Thyroid gland (tissue), 4 donors: ENCODE data around the gene TC2N. TPM values are rescaled to one million over a fixed set of nuclear protein-coding genes. Genes with fewer than 3 reads are reported as not detected.

Experiments
- DNase-seq, 2 donors: peaks; one replicate each; pipeline ENCODE4 v3.0.0-alpha.2; 2019
- H3K27ac ChIP-seq, 3 donors: fragments of 200-600 bp; sonication (generic); 1 replicate in 2 of 3; 2 replicates in 1 of 3; pipeline ENCODE4 v1.5.1; 2016 to 2019; ENCODE audit warnings: mild to moderate bottlenecking in 1 of 3, moderate library complexity in 1 of 3
- H3K27me3 ChIP-seq: fragments of 200-600 bp; sonication (generic); one replicate; pipeline ENCODE4 v1.5.1; 2019
- H3K36me3 ChIP-seq, 2 donors: fragments of 200-600 bp; sonication (generic); one replicate each; pipeline ENCODE4 v1.5.1; 2016 to 2019
- H3K4me1 ChIP-seq, 2 donors: fragments of 200-600 bp; sonication (generic); one replicate each; pipeline ENCODE4 v1.5.1; 2017 to 2019
- H3K4me3 ChIP-seq, 3 donors: fragments of 200-600 bp; sonication (generic); replicated peaks in 1 of 3; 1 replicate in 2 of 3; 2 replicates in 1 of 3; pipeline ENCODE4 v1.5.1; 2016; ENCODE audit warnings: mild to moderate bottlenecking in 1 of 3
- H3K9me3 ChIP-seq: fragments of 200-600 bp; sonication (generic); one replicate; pipeline ENCODE4 v1.5.1; 2017
- POLR2A ChIP-seq, 2 donors: fragments of 450-650 bp; IDR thresholded peaks; one replicate each; pipeline ENCODE4 v1.6.1; 2017; ENCODE audit warnings: antibody characterized with exemption in 2 of 2, mild to moderate bottlenecking in 2 of 2, moderate library complexity in 1 of 2
- WGBS, 2 donors: methylation state at CpG; one replicate each; pipeline ENCODE4 v1.1.5; 2017; 5-methylcytosine and 5-hydroxymethylcytosine counted together
- intact Hi-C: fragments of 100-400 bp; cut with DNase I; formaldehyde crosslinking; loops from one replicate; pipeline ENCODE4 v1.15.1; 2023
- total RNA-seq, 4 donors: library from RNA; depleted of rRNA; stranded (reverse); fragments of >200 nt; gene quantifications; one replicate each; pipeline ENCODE4 v1.2.3, GENCODE V29; 2016
- TF ChIP-seq, protein P1 (sequence below), 6 experiments: fragments of 200-600 bp in 3 of 6; fragments of 450-650 bp in 3 of 6; sonication (generic) in 3 of 6; IDR thresholded peaks; one replicate each; pipeline ENCODE4 v1.5.1; 2016 to 2019; ENCODE audit warnings: antibody characterized with exemption in 6 of 6, mild to moderate bottlenecking in 2 of 6, inconsistent platforms in 1 of 6, moderate library complexity in 1 of 6

TC2N gene
- total RNA-seq, 4 donors from 2014 or later: 57.5 to 102 (median 78.0) TPM

DNA sequence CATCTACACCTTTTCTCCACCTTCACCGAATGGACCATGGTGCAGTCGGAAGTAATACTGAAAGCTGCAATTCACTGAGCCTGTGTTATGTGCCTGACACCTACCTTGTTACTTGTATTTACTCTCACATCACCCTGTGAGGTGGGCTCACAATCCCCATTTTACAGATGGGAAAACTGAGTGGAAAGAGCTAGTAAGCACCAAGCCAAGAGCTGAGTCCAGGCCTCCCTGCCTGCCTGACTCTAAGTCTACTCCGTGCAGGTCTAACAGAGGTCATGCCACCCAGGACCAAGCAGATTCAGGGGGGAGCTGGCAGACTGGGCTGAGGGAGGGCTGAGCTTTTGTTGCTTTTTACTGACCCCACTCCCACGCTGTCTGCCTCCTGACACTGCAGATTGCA lies 29.1 kb upstream of the TC2N start:
- Histone ChIP-seq H3K27ac (peak overlapping the region in 1 of 3 donors; percentile 52), H3K4me3 (no peak overlapping the region), H3K36me3 (no peaks in the 10 kb centered on the region), H3K9me3 (no peaks in the 10 kb centered on the region), H3K27me3 (no peaks in the 10 kb centered on the region), H3K4me1 (peaks cover 7 to 12% of the 10 kb centered on the region in 2 donors)
- intact Hi-C loops: no loop called here
- no peak for DNase-seq
- no peak for TF ChIP-seq POLR2A (IDR thresholded peaks at IDR 0.05)
- TF ChIP-seq, protein P1, sequence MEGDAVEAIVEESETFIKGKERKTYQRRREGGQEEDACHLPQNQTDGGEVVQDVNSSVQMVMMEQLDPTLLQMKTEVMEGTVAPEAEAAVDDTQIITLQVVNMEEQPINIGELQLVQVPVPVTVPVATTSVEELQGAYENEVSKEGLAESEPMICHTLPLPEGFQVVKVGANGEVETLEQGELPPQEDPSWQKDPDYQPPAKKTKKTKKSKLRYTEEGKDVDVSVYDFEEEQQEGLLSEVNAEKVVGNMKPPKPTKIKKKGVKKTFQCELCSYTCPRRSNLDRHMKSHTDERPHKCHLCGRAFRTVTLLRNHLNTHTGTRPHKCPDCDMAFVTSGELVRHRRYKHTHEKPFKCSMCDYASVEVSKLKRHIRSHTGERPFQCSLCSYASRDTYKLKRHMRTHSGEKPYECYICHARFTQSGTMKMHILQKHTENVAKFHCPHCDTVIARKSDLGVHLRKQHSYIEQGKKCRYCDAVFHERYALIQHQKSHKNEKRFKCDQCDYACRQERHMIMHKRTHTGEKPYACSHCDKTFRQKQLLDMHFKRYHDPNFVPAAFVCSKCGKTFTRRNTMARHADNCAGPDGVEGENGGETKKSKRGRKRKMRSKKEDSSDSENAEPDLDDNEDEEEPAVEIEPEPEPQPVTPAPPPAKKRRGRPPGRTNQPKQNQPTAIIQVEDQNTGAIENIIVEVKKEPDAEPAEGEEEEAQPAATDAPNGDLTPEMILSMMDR (IDR thresholded peaks at IDR 0.05): no peak
- 97 to 99% methylated on average over 4 of the region's 4 CpGs for WGBS, 2 donors

DNA sequence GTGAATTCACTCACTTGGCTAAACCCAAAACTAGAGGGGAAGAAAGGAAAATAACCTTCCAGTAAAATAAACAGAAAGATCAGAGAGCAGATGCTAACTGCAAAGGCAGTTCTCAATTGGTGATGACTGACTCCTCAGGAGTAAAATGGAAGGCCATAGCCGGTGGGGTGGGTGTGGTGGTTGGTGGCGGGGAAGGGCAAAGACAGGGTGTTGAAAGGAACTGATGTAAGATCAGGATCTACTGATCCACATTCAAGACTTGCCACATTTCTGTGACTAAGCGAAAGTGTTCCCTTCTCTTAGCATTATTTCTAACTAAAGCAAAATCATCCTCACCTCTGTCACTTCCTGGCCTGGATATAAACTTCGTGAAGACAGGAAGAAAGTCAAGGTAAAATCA lies 26.3 kb upstream of the TC2N start:
- Histone ChIP-seq H3K9me3 (no peaks in the 10 kb centered on the region), H3K36me3 (no peaks in the 10 kb centered on the region), H3K4me3 (no peak overlapping the region), H3K27me3 (no peaks in the 10 kb centered on the region), H3K4me1 (peaks cover 19 to 26% of the 10 kb centered on the region in 2 donors), H3K27ac (peak overlapping the region in 1 of 3 donors; percentile 3)
- WGBS, 2 donors: 78 to 83% methylated on average over 4 of the region's 4 CpGs
- intact Hi-C loops: no loop called here
- TF ChIP-seq POLR2A (IDR thresholded peaks at IDR 0.05): no peak
- TF ChIP-seq, protein P1 (IDR thresholded peaks at IDR 0.05): no peak
- no peak for DNase-seq

DNA sequence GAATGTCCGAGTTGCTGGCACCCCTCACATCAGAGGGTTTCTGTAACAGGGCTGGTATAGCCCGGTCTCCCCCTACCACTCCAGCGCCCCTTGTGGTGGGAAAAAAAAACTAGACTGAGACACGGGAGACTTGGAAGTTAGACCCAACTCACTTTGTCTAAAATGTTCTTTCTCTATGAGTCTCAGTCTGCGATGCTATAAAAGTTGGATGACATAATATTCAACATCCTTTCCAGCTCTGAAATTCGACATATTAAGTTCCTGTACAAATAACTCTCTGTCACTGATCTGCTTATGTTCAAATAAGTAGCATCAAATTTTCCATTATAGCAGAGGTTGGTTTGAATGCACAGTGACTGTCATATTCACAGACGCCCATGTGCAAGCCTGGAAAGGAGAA lies 25.7 kb upstream of the TC2N start:
- Histone ChIP-seq H3K4me1 (peaks cover 20 to 22% of the 10 kb centered on the region in 2 donors), H3K27me3 (no peaks in the 10 kb centered on the region), H3K36me3 (no peaks in the 10 kb centered on the region), H3K9me3 (no peaks in the 10 kb centered on the region), H3K27ac (peak overlapping the region in 1 of 3 donors; percentile 24), H3K4me3 (no peak overlapping the region)
- TF ChIP-seq, protein P1 (IDR thresholded peaks at IDR 0.05): peak in 5 of 6 experiments; percentile 17 to 49 (median 37)
- TF ChIP-seq POLR2A (IDR thresholded peaks at IDR 0.05): no peak
- intact Hi-C loops: no loop called here
- WGBS, 2 donors: 31 to 38% methylated on average over 7 of the region's 7 CpGs
- no peak for DNase-seq

DNA sequence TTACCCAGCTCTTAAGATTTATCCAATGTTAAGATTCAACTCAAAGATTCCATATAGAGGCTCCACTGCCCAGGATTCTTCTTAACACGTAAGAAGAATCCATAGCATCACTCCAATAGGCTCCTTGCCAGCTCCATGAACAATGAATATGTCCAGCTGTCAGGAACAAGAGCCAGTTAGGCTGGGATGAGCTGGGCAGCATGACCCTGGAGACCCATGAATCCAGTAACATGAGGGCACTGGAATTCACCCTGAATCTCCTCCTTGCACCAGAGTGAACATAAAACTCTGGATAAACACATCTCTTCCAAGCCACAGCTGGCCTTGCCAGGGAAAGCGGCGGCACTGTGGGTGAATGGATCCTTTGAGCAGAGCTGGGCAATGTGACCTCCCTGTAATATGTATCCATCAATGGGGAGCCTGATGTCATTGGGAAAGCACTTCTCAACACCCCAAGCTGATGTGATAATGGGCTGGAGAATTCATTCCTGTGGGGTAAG lies 24.4 kb upstream of the TC2N start:
- no peaks in the 10 kb centered on the region for H3K9me3 ChIP-seq
- H3K36me3 ChIP-seq: no peaks in the 10 kb centered on the region
- WGBS, 2 donors: 94 to 100% methylated on average over 3 of the region's 3 CpGs
- no peaks in the 10 kb centered on the region for H3K27me3 ChIP-seq
- intact Hi-C loops: no loop called here
- TF ChIP-seq POLR2A (IDR thresholded peaks at IDR 0.05): no peak
- TF ChIP-seq, protein P1 (IDR thresholded peaks at IDR 0.05): no peak
- peak overlapping the region in 1 of 3 donors; percentile 24 for H3K27ac ChIP-seq
- no peak for DNase-seq
- no peak overlapping the region for H3K4me3 ChIP-seq
- peaks cover 13 to 21% of the 10 kb centered on the region in 2 donors for H3K4me1 ChIP-seq

DNA sequence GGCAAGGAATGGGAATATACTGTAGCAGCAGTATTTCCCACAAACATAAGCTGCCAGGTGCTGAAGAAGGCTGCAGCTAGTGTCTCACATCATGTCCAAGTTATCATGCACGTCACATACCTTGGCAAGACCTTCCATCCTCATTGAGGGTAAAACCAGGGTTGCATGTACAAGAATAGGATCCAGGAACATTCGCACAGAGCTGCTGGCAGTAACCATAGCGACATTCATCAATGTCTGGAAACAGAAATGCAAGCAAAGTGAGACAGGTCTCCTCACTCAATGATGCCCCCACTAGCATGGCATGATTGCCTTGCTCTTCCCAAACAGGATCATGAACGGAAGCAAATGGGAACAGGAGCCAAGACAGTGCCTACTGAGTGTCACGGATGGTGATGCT lies 23.8 kb upstream of the TC2N start:
- Histone ChIP-seq H3K36me3 (no peaks in the 10 kb centered on the region), H3K4me3 (no peak overlapping the region), H3K27ac (peak overlapping the region in 1 of 3 donors; percentile 82), H3K27me3 (no peaks in the 10 kb centered on the region), H3K9me3 (no peaks in the 10 kb centered on the region), H3K4me1 (peaks cover 13 to 21% of the 10 kb centered on the region in 2 donors)
- intact Hi-C loops: no loop called here
- TF ChIP-seq POLR2A (IDR thresholded peaks at IDR 0.05): no peak
- TF ChIP-seq, protein P1 (IDR thresholded peaks at IDR 0.05): no peak
- WGBS, 2 donors: 95 to 98% methylated on average over 5 of the region's 5 CpGs
- no peak for DNase-seq
